Measurements from ENCODE around the gene GBP3.
"Not testable (repeated sequence)": the region's sequence is repeated elsewhere in the genome, so short reads cannot be mapped to it uniquely, and the experiment has no call there.

Gene GBP3

DNA sequence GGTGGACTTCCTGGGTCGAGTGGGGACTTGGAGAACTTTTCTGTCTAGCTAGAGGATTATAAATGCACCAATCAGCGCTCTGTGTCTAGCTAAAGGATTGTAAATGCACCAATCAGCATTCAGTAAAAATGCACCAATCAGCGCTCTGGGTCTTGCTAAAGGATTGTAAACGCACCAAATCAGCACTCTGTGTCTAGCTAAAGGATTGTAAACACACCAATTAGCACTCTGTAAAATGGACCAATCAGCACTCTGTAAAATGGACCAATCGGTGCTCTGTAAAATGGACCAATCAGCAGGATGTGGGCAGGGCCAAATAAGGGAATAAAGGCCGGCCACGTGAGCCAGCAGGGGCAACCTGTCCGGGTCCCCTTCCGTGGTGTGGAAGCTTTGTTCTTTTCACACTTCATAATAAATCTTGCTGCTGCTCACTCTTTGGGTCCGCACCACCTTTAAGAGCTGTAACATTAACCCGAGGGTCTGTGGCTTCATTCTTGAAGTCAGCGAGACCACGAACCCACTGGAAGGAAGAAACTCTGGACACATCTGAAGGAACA is 48.0 kb downstream of the GBP3 start:
- not testable (repeated sequence) for DNase-seq

DNA sequence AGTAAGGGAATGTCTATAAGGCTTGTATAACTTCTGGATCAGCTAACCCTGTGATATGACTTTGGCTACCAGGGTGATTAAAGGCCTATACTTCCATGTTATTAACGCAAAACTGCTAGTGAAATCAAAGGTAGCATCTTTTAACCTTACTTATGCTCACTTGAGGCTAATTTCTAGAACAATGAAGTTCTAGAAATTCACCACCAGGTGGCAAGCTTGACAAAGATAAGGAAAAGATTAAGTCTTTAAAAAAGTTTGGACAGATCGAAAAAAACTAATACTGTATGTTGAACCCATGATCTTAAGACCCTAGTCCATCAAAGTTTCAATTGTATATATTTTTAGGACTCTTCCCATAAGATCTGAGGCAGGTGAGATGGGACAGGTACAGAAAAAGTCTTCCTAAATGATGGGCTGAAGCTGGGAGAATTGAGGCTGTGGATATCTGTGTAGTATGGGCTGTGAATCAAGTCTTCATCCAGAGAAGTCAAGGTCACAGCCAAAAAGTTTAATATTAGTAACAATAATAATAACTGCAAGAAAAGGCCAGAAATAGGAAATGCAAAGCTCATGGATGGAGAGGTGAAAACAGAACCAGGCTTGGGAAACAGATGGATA is 49.0 kb downstream of the GBP3 start:
- DNase-seq: no peak

DNA sequence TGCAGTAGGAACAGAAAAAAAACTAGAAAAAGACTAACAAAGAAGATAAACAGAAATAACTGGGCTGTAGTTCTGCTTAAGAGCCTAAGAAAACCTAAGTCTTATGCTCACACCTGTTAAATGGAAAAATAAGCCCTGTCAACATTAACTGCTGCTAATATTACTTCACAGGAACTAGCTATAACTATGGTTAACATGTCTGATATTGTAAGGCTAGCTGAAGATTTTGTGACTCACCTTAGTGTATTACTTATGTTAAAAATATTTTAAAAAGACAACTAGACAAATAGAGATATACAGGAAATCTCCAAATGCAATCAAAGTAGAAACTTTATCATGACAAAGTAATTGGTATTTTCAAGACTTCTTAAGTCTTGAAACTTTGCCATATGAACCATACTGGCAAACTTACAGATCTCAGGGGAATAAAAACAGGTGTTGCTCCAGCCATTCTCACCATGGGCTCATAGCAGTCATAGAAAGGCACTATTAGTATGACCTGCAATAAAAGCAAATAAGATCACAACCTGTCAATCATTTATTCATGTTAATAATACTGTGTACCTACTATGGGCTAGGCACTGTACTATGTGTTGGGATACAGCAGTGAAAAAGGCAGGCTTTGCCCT is 60.9 kb downstream of the GBP3 start:
- no peak for DNase-seq

DNA sequence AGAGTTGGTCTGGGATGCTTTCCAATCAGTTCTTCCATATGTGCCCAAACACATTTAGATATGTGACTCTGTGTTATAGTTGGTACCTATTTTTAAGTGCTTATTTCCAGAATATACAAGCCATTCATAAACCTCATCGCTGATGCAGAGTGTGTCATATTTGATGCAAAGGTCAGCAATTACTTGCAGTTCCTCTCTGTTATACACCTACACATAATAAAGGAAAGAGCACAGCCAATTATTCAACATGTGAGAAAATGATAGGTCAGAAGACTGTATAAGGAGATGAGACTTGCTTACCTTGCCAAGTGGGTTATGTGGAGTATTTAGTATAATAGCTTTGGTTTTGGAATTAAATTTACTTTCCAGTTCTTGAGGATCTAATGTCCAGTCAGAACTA is 61.6 kb downstream of the GBP3 start:
- DNase-seq: no peak

Data from stimulated activated CD4-positive, alpha-beta T cell treated with anti-CD3 and anti-CD28 coated beads, Interleukin-2, amount 100 ng/mL, for 48 hours (primary cell).